Dedifferentiated amniotic fluid mesenchymal stem cell (primary cell): ENCODE results near the gene TNS3.

Source experiments
- DNase-seq: peaks from one replicate; pipeline ENCODE4 v3.0.0-alpha.2; 2016; ENCODE audit errors: extremely low spot score

The TNS3 gene

DNA sequence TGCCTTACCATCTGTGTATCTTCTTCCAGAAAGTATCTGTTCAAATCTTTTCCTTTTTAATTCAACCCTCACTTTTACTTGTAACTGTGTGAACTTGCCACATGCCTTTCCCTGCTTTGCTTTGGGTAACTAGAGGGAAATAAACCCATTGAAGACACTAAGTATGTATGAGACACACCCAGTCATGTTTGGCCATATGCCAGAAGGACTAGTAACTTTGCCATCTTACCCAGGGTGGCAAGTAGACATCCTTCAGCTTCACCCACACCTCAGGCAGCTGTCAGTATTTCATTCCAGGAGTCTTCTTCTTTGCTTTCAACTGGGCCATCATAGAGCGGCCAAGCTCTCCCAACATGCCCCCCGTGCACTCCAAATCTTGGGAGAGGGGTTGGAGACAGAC lies 323.1 kb downstream of the TNS3 start:
- DNase-seq: no peak

DNA sequence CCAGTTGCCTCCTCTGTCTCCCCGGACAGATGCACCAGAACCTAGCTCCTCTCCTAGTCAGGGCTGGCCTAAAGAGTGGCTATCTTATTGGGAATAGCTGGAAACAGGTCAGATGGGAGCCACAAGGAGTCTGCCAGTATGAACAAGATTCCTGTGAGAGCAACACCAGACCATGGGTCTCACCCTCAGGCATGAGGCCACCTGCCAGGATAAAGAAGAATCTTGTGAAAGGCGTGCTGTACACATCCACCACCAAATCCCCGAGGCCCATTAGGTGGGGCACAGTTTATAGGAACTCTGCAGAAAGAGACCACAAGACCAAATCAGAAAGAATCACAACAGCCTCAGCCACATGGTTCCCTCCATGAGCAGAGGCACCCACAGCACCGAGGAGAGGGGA lies 325.9 kb downstream of the TNS3 start:
- no peak for DNase-seq

DNA sequence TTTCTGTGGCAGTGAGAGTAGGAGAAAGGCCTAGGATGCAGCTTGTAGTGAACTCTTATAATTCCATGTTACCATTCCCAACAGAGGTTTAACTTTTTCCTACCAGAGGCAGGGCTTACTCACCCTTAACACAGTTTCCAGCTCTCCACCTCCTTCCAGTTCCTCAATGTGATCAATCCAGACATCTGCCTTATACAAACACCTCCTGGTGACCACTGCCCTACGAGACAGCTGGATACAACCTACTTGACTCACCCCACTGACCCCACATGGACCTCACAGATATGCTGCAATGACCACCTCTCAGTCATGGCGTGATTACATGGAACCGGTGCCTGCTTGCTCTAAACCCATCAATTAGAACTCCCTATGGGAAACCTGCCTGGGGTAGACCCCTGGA lies 326.5 kb downstream of the TNS3 start:
- DNase-seq: no peak

DNA sequence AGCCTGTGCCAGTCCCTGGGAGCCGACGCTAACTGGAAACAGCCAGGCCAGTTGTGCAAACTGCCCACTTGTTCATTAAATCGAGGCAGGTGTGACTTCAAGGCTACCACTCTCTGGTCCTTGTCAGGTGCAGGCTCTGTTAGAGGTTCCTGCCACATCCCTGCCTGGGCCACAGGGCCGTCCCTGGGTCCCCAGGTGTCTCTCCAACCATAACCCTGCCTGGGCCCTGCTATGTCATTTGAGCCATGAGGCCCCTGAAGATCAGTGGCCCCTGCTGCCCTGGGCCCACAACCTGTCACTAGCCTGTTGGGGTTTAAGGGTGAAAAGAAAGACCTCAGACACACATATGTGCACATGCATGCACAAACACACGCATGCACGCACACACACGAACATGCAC lies 326.9 kb downstream of the TNS3 start:
- DNase-seq: no peak

DNA sequence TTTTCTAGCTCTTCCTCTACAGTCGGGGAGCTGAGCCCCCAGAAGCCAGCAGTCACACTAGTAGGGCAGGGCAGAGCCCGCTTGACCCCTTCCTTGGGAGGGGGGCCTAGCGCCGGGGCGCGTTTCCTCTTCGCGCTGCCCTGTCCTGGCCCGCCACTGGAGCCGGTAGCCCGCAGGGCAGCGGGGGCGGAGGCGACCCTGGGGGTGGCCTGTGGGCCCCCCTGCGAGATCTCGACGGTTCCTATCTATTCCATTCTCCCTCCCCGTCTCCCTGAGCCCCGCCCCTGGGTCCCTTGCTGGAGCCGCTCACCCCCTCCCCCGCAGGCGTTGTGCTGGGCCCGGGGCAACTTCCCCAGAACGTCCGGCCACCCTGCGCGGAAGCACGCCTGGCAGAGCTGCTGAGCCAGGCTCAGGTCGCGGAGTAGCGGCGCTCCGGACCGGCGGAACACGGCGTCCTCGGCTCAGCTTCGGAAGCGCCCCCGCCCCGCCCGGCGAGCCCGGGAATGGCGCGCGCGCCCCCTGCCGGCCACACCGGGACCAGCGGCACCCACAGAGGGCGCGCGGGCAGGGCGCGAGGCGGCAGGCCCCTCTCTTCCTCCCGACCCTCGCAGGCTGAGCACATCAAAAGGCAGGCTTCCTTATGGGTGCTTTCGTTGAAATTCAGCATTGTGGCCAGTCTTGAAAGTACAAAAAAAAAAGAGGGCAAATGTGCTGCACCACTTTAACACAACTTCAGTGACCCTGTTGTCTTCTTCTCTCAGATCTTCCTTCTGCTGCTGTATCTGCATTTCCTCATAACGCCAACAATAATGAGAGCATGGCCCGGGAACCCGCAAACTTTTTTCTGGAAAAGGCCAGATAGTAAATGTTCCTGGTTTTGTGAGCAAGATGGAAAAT lies 327.6 kb downstream of the TNS3 start:
- DNase-seq: peak; percentile 37

DNA sequence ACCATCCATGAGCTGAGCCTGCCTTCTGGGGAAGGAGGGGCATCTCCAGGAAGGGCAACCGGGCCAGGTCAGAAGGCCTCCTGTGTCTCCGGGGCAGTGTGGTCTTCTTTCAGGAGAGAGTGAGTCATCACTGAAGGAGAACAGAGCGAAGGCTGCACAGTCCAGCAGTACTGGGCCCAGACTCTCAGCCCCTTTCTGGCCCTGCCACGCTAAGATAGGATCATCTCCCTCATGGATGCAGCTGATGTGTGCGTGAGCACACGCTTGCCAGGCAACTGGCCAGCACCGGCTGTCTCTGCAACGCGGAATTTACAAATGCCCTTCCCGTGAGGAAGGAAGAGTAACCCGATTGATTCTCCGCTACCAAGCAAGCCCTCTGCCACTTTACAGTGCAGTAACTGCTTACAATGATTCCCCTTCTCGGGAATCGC lies 328.2 kb downstream of the TNS3 start:
- peak; percentile 50 for DNase-seq

DNA sequence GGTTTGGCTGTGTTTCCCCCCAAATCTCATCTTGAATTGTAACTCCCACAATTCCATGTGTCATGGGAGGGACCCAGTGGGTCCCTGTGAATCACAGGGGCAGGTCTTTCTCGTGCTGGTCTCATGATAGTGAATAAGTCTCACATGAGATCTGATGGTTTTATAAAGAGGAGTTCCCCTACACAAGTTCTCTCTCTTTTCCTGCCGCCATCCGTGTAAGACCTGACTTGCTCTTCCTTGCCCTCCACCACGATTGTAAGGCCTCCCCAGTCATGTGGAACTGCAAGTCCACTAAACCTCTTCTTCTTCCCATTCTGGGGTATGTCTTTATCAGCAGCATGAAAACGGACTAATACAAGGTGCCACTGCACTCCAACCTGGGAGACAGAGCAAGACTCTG lies 329.2 kb downstream of the TNS3 start:
- no peak for DNase-seq

DNA sequence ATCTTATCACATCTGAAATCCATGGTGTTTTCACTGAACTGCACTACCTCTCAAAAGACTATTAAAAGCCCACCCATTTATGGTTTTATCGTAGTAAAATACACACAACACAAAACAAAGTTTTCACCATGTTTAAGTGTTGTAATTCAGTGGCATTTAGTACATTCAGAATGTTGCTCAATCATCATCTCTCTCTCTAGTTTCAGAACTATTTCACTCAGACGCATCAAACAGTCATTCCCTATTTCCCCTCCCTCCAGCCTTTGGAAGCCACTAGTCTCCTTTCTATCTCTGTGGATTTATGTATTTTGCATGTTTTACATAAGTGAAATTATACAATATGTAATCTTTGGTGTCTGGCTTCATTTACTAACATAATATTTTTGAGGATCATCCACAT lies 332.6 kb downstream of the TNS3 start:
- DNase-seq: no peak

DNA sequence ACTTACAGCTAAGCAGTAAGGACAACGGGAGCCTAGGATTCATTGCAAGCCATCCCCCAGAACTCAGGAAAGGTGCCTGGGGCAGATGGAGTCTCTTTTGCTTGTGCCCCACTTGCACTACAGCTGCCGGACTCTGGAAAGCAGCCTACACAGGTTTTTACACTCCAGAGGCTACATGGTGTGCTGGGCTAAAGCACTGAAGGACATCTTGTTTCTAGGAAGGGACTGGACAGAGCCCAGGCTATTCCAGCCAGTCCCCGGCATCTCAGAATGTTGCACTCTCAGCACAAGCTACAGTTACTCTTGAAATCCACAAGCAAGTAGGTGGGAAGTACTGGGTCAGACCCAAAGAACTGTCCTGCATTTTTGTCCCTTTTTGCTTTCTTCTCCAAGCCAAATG lies 333.1 kb downstream of the TNS3 start:
- no peak for DNase-seq

DNA sequence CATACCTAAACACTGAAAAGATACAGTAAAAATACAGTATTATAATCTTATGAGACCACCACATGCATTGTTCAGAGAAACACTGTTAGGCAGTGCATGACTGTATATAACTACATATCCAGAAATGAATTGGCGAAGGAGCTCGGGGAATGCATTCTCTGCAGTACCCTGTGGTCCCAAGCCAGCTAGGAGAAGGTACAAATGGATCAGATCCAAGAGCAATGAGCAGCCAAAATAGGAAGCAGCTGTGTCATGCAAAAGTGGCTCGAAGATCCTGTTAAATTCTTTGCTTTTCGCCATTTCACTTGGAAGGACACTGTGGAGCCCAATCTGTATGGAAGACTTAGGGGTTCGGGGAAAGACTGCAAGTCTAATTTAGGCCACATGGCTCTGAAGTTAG lies 334.8 kb downstream of the TNS3 start:
- no peak for DNase-seq

DNA sequence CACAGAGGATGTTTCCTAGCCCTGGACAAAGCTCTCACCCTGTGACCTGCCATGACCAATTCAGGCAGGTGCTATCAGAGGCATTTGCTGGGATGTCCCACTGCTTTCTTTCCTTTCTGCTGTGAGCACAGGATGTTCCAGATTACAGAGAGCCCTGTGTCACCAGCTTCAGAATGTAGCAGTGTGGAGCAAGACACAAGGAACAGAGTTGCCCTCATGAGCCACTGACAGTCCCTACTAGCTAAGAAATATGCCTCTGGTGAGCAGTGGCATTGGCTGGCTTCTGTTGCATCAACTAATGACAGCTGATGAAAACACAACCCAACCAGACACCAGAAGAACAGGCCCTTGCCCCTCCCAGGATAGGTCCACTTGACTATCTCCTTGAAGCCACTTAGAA lies 337.2 kb downstream of the TNS3 start:
- DNase-seq: no peak

DNA sequence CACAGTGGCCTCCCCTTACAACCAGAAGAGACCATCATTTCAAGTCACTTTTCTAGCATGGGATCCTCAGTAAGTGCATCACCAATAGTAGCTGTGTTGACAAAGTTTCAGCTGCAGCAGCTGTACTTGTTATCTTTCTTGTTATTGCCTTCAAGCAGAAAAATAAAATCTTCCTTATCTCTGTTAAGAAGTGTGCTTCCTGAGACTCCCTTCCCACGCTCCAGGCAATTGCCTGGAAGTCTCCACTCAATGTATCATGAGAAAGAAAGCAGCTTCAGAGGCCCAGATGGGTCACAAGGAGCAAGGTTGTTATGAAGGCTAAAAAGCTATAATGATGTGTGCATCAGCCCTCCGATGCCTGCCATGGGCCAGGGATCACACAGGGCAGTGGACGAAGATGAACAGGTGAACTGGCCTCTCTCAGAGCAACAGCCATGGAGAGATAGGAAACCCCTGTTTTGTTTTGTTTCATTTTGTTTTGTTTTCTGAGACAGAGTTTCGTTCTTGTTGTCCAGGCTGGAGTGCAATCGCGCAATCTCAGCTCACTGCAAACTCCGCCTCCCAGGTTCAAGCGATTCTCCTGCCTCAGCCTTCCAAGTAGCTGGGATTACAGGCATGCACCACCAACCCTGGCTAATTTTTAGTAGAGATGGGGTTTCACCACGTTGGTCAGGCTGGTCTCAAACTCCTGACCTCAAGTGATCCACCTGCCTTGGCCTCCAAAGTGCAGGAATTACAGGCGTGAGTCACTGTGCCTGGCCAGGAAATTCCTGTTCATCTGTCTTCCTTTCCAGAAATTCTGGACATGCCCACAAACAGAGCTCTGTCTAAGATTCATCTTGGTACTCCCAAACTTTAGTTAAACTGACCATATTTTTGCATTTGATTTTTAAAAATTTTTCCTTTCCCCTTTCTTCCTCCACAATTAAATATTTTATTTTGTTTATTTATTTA lies 340.5 kb downstream of the TNS3 start:
- no peak for DNase-seq

DNA sequence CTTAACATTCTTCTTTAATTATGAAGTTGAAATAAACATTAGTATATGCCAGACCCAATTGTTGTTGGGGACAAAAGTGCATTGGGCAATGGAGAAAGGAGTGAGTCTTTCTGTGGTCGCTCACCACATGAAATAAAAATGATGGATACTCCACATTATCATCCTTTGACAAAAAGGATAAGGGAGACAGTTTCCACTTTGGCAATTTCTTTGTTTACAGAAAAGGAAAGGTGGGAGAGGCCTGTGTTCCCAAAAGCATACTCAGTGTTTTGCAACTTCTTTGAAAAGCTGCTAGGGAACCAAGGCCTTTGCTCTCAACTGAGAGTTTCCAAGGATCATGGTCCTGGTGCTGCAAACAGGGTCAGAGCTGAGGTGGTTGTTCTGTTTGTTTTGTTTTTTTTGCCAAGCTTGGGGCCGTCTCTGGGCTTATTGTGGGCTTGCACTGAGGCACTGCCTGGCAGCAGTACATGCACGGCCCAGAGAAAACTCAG lies 341.9 kb downstream of the TNS3 start:
- no peak for DNase-seq

DNA sequence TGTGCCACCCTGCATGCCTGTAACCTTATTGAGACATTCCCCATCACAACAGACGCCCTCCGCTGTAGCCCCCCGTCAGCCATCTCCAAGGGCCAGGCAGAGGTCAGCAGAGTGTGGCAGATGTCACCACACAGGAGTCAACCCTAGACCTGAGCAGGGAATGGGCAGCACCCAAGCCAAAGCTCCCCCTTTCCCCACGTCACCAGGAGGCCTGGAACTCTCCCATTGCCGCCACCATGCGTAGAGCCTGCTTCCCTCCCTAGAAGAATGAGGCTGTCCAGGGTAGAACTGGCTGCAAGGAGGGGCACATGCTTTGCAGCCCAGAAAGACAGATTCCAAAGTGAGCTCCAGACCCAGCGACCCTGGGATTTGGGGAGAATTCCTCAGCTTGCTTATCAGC lies 342.9 kb downstream of the TNS3 start:
- DNase-seq: no peak

DNA sequence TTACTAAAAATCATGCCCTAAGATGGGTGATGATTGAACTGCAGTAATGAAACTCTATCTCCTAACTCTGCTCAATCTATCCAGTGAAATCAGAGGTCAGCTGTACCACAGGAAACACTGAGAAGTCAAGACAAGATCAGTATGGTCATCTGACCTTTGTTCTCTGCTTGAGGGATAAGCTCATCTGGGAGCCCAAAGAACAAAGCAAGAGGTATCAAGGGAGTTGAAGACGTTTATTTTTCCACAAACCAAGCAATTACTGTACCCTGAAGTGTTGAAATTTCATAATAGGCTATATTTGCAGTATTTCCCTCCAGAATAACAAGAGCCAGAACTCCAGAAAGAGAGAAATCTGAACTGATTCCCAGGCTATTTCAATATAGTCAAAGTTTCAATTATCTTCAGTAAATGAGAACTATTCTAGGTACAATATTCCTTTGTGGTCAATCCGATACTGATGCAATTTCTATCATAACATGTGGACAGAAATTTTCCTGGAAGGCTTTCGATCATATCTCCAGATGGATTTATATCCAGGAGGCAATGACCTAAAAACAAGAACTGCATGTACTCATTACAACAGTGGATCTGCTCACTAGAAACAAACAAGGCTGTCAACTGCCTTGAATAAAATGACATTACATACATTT lies 345.3 kb downstream of the TNS3 start:
- no peak for DNase-seq

DNA sequence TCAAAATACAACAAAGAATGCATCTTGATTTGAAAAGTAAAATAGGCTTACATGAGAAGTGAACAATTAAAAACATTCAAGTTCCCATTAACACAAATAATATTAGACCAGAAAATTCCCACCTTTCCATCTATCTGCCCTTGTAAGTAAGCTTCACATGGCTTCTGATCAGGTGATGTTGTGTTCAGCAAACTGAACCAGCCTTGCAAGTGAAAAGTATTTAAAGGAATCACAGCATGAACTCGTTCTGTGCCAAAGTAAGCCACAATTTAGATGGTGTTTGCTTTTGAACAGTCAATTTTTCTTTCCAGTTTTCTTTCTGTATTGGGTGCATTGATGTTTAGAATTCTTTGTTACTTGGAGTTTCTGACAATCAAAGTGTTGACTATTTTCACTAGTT lies 347.9 kb downstream of the TNS3 start:
- no peak for DNase-seq

DNA sequence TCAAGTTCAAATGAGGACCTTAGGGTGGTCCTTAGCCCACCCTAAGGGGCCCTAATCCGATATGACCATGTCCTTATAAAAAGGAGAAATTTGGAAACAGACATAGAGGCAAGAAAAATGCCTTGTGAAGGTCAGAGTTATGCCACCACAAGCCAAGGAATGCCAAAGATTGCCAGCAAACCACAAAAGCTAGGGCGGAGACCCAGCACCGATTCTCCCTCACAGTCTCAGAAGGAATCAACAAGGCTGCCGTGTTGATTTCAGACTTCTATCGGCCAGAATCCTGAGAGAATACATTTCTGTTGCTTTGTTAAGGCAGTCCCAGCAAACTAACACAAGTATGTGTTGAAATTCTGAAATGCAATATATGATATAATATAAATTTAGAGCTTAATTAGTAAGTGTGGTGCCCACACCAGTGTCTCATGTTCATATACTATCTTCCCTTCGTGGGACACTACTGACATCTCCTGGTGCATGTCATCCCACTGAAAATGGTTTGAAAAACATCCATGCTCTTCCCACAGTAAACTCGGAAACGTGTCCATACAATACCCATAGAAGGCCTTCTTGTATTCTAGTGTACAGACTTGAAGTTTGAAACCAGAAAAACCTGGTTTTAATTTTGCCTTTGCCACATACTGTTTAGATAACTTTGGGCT lies 349.0 kb downstream of the TNS3 start:
- DNase-seq: no peak

DNA sequence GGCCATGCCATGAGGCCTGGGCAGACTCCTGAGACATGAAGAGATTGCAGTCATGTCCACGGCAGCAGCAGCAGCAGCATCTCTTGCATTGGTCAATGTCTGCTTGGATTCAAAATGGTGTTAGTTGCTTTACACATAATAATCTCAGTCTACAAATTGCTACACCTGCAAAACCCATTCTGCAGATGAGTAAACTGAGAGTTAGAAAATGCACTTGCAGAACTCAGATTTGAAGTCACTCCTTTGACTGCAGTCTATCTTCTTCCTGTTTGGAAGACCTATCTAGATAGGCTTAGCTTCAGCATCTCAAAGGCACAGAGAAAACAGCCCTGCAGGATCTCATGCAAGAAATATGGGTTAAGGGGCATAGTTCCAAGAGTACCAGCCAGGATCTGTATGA lies 350.3 kb downstream of the TNS3 start:
- no peak for DNase-seq

DNA sequence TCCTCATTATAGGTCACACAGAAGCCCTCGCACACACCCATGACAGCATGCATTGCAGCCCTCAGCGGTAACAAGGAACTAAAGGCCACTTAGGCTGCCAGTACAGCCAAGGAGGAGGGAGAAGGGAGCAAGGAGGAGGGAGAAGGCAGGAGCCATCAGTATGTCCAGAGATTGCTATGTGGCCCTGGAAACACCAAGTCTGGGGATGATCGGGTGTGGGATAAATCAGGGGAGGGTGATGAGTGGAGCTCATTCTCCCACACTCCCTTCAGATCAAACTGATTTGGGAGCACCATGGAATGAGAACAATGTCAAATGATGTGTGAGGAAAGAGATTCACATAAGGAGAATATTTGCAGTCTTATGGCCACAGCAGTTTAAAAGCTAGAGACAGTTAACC lies 350.9 kb downstream of the TNS3 start:
- DNase-seq: no peak

DNA sequence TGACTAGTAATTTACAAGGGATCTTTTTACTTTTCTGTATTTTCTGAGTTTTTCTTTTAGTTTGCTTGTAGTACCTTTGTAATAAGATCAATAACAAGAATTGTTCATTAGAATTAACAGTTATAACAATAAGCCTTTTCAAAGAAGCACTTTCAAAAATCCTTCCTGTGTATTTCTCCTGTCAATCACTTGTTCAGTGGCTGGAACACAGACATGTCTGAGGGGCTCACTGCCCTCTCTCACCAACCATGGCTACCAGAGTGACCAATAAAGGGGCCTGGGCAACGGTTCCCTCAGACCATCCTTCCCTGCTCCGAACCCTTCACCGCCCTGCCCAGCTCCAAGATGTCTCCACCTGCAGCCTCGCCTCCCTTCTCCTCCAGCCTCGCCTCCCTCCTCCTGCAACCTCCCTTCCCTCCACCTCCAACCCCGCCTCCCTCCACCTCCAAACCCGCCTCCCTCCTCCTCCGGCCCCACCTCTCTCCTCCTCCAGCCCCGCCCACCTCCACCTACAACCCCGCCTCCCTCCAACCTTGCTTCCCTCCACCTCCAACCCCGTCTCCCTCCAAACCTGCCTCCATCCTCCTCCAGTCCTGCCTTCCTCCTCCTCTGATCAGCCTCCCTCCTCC lies 353.4 kb downstream of the TNS3 start:
- DNase-seq: no peak

DNA sequence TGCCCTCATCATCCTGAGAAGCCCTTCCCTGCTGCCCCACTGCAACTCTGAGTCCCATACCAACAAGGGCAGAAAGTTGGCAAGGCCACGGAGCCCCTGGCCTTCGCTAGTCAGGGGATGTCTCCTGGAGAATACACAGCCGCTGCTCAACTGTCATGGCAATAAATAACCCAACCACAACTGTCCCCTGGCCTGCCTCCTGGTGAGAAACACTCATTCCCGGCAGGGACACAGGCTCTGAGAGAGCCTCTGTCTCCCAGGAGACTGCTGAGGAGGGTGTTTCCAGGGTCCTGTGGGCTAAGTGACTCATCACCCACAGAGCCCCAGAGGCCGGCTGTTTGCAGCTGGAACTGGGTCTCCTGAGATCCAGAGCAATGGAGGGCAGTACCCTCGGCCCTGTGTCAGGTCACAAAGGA lies 354.1 kb downstream of the TNS3 start:
- DNase-seq: peak; percentile 20
